Liver (tissue), 9 donors: ENCODE data around the gene FNDC7. TPM values are rescaled to one million over a fixed set of nuclear protein-coding genes. Genes with fewer than 3 reads are reported as not detected.

Source experiments
- DNase-seq: peaks from one replicate; pipeline ENCODE4 v3.0.0-alpha.2; 2017; ENCODE audit warnings: low spot score
- H3K27ac ChIP-seq, 2 donors: one replicate each; pipeline ENCODE4 v1.7.0; 2013; ENCODE audit warnings: inconsistent platforms in 2 of 2, low read length in 2 of 2, control low read depth in 1 of 2, low read depth in 1 of 2, mild to moderate bottlenecking in 1 of 2
- H3K27me3 ChIP-seq, 4 donors: one replicate each; pipeline versions ENCODE4 v1.6.1 to v1.7.0; 2013; ENCODE audit warnings: low read length in 3 of 4, inconsistent platforms in 1 of 4, mild to moderate bottlenecking in 1 of 4, moderate library complexity in 1 of 4; ENCODE audit not compliant: control insufficient read depth in 4 of 4, insufficient read depth in 4 of 4
- H3K36me3 ChIP-seq, 4 donors: one replicate each; pipeline versions ENCODE4 v1.6.1 to v1.7.0; 2013; ENCODE audit warnings: low read length in 3 of 4, mild to moderate bottlenecking in 3 of 4, low read depth in 1 of 4, moderate library complexity in 1 of 4; ENCODE audit not compliant: control insufficient read depth in 4 of 4, insufficient read depth in 3 of 4
- H3K4me1 ChIP-seq, 4 donors: one replicate each; pipeline versions ENCODE4 v1.6.1 to v1.7.0; 2013; ENCODE audit warnings: low read length in 3 of 4, mild to moderate bottlenecking in 3 of 4, moderate library complexity in 1 of 4; ENCODE audit not compliant: control insufficient read depth in 4 of 4, insufficient read depth in 4 of 4
- H3K4me3 ChIP-seq, 3 donors: one replicate each; pipeline versions ENCODE4 v1.6.1 to v1.7.0; 2013; ENCODE audit warnings: low read length in 3 of 3, control low read depth in 1 of 3, low read depth in 1 of 3, mild to moderate bottlenecking in 1 of 3
- H3K9ac ChIP-seq, 2 donors: one replicate each; pipeline ENCODE4 v1.7.0; 2013; ENCODE audit warnings: low read length in 2 of 2, mild to moderate bottlenecking in 2 of 2, moderate library complexity in 2 of 2, control low read depth in 1 of 2, low read depth in 1 of 2
- H3K9me3 ChIP-seq, 4 donors: one replicate each; pipeline versions ENCODE4 v1.6.1 to v1.7.0; 2013; ENCODE audit warnings: low read length in 3 of 4; ENCODE audit not compliant: control insufficient read depth in 4 of 4
- EGR1 ChIP-seq, 2 donors: IDR thresholded peaks; 2 replicates each; pipeline ENCODE4 v1.6.1; 2016 to 2018; ENCODE audit warnings: antibody characterized with exemption in 2 of 2, low read depth in 2 of 2
- FOXA1 ChIP-seq: IDR thresholded peaks from 2 replicates; pipeline ENCODE4 v1.6.1; 2016; ENCODE audit warnings: antibody characterized with exemption
- FOXA2 ChIP-seq: IDR thresholded peaks from 2 replicates; pipeline ENCODE4 v1.6.1; 2016; ENCODE audit warnings: antibody characterized with exemption
- GABPA ChIP-seq, 2 donors: IDR thresholded peaks in 1 of 2; conservative IDR thresholded peaks in 1 of 2; 2 replicates each; pipeline ENCODE4 v1.6.1; 2016; ENCODE audit warnings: antibody characterized with exemption in 2 of 2, mild to moderate bottlenecking in 1 of 2, moderate library complexity in 1 of 2
- HNF4A ChIP-seq, 2 donors: conservative IDR thresholded peaks; 2 replicates each; pipeline ENCODE4 v1.6.1; 2016; ENCODE audit warnings: antibody characterized with exemption in 2 of 2, mild to moderate bottlenecking in 2 of 2
- HNF4G ChIP-seq: IDR thresholded peaks from 2 replicates; pipeline ENCODE4 v1.6.1; 2016; ENCODE audit warnings: antibody characterized with exemption
- JUND ChIP-seq, 2 donors: IDR thresholded peaks; 2 replicates each; pipeline ENCODE4 v1.6.1; 2016; ENCODE audit warnings: antibody characterized with exemption in 2 of 2
- NR2F2 ChIP-seq: IDR thresholded peaks from 2 replicates; pipeline ENCODE4 v1.6.1; 2016; ENCODE audit warnings: antibody characterized with exemption
- RAD21 ChIP-seq, 2 donors: IDR thresholded peaks; 2 replicates each; pipeline ENCODE4 v1.6.1; 2016; ENCODE audit warnings: antibody characterized with exemption in 2 of 2, mild to moderate bottlenecking in 2 of 2
- RXRA ChIP-seq, 2 donors: IDR thresholded peaks; 2 replicates each; pipeline ENCODE4 v1.6.1; 2017 to 2018; ENCODE audit warnings: antibody characterized with exemption in 2 of 2, mild to moderate bottlenecking in 1 of 2
- TAF1 ChIP-seq: conservative IDR thresholded peaks from 2 replicates; pipeline ENCODE4 v1.6.1; 2016; ENCODE audit warnings: antibody characterized with exemption, mild to moderate bottlenecking
- YY1 ChIP-seq: IDR thresholded peaks from 2 replicates; pipeline ENCODE4 v1.6.1; 2016; ENCODE audit warnings: antibody characterized with exemption, mild to moderate bottlenecking
- WGBS: extraction: QIAGEN DNeasy Blood & Tissue Kit; methylation state at CpG from one replicate; pipeline ENCODE4 v1.1.7; 2013; 5-methylcytosine and 5-hydroxymethylcytosine counted together
- polyA plus RNA-seq, 2 donors: library from polyadenylated mRNA; stranded (reverse) in 1 of 2; unstranded in 1 of 2; fragments of 200-250 nt in 1 of 2; fragments of >200 nt in 1 of 2; fragmentation: Nextera tagmentation in 1 of 2; extraction: Ambion mirVana in 1 of 2; gene quantifications; one replicate each; pipeline versions ENCODE4 v1.2.1 to v1.2.3, GENCODE V29; 2013 to 2015
- total RNA-seq, 2 donors: library from RNA; depleted of rRNA; stranded (reverse); fragments of >200 nt; gene quantifications; one replicate each; pipeline ENCODE4 v1.2.3, GENCODE V29; 2014
- TF ChIP-seq, protein P1 (sequence below): fragments of 150-350 bp; IDR thresholded peaks from 2 replicates; pipeline ENCODE4 v1.5.1; 2017; ENCODE audit warnings: improper control_type of control experiment, low read depth, low read length; ENCODE audit not compliant: missing input control
- TF ChIP-seq, protein P2 (sequence below): IDR thresholded peaks from 2 replicates; pipeline ENCODE4 v1.6.1; 2016; ENCODE audit warnings: antibody characterized with exemption
- TF ChIP-seq, protein P3 (sequence below): IDR thresholded peaks from 2 replicates; pipeline ENCODE4 v1.6.1; 2016; ENCODE audit warnings: antibody characterized with exemption
- TF ChIP-seq, protein P4 (sequence below): IDR thresholded peaks from 2 replicates; pipeline ENCODE4 v1.6.1; 2016; ENCODE audit warnings: antibody characterized with exemption
- donor health status: healthy.
- donor health status: healthy.
- donor health status: healthy.
- donor health status: healthy.
- donor health status: healthy.

Gene FNDC7
- total and polyA plus RNA-seq, 4 donors, result not detected

DNA sequence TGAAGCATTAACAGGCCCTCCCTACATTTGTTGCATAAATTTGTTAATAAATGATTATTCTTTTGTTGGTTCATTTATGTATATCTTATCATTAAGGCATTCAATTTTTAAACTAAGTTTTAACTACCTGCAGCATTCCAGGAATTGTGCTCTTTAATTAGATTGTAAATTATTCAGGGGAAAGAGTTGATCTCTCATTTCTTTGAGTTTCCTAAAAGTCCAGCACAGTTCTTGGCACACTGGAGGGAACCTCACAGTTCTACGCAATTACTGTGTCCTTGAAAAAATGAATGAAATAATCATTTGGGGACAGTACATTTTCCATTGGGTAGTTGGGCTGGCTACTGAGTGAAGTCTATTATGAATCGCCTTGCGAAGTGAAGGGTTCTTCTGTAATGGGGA is 33.3 kb downstream of the FNDC7 start:
- H3K27me3 ChIP-seq, result no peaks in the 10 kb centered on the region
- H3K4me1 ChIP-seq, result peaks cover 0 to 5% (median 2%) of the 10 kb centered on the region in 4 donors
- peaks cover 0 to 2% (median 0%) of the 10 kb centered on the region in 4 donors for H3K36me3 ChIP-seq
- H3K9ac ChIP-seq, result no peak overlapping the region
- H3K4me3 ChIP-seq, result no peak overlapping the region
- H3K27ac ChIP-seq, result peak overlapping the region; percentile 93 to 98
- TF ChIP-seq EGR1 (IDR thresholded peaks at IDR 0.05; ENCODE audit: low read depth in 2 of 2), result no peak
- TF ChIP-seq FOXA1, result no peak
- TF ChIP-seq, protein P1, sequence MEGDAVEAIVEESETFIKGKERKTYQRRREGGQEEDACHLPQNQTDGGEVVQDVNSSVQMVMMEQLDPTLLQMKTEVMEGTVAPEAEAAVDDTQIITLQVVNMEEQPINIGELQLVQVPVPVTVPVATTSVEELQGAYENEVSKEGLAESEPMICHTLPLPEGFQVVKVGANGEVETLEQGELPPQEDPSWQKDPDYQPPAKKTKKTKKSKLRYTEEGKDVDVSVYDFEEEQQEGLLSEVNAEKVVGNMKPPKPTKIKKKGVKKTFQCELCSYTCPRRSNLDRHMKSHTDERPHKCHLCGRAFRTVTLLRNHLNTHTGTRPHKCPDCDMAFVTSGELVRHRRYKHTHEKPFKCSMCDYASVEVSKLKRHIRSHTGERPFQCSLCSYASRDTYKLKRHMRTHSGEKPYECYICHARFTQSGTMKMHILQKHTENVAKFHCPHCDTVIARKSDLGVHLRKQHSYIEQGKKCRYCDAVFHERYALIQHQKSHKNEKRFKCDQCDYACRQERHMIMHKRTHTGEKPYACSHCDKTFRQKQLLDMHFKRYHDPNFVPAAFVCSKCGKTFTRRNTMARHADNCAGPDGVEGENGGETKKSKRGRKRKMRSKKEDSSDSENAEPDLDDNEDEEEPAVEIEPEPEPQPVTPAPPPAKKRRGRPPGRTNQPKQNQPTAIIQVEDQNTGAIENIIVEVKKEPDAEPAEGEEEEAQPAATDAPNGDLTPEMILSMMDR, result no peak
- TF ChIP-seq, protein P2, sequence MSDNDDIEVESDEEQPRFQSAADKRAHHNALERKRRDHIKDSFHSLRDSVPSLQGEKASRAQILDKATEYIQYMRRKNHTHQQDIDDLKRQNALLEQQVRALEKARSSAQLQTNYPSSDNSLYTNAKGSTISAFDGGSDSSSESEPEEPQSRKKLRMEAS, result no peak
- no peak for TF ChIP-seq HNF4A (conservative IDR thresholded peaks at IDR 0.05)
- no peak for TF ChIP-seq GABPA (IDR thresholded peaks at IDR 0.05 in 1 of 2, conservative IDR thresholded peaks at IDR 0.05 in 1 of 2)
- TF ChIP-seq YY1, result no peak
- no peak for TF ChIP-seq NR2F2
- TF ChIP-seq FOXA2, result no peak
- TF ChIP-seq, protein P3, sequence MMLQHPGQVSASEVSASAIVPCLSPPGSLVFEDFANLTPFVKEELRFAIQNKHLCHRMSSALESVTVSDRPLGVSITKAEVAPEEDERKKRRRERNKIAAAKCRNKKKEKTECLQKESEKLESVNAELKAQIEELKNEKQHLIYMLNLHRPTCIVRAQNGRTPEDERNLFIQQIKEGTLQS, result no peak
- TF ChIP-seq, protein P4, sequence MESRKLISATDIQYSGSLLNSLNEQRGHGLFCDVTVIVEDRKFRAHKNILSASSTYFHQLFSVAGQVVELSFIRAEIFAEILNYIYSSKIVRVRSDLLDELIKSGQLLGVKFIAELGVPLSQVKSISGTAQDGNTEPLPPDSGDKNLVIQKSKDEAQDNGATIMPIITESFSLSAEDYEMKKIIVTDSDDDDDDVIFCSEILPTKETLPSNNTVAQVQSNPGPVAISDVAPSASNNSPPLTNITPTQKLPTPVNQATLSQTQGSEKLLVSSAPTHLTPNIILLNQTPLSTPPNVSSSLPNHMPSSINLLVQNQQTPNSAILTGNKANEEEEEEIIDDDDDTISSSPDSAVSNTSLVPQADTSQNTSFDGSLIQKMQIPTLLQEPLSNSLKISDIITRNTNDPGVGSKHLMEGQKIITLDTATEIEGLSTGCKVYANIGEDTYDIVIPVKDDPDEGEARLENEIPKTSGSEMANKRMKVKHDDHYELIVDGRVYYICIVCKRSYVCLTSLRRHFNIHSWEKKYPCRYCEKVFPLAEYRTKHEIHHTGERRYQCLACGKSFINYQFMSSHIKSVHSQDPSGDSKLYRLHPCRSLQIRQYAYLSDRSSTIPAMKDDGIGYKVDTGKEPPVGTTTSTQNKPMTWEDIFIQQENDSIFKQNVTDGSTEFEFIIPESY, result no peak
- TF ChIP-seq JUND (IDR thresholded peaks at IDR 0.05), result no peak
- TF ChIP-seq HNF4G, result no peak
- TF ChIP-seq RAD21 (IDR thresholded peaks at IDR 0.05), result no peak
- WGBS, result 47% methylated on average over 3 of the region's 3 CpGs
- DNase-seq, result no peak
- H3K9me3 ChIP-seq, result no peaks in the 10 kb centered on the region

DNA sequence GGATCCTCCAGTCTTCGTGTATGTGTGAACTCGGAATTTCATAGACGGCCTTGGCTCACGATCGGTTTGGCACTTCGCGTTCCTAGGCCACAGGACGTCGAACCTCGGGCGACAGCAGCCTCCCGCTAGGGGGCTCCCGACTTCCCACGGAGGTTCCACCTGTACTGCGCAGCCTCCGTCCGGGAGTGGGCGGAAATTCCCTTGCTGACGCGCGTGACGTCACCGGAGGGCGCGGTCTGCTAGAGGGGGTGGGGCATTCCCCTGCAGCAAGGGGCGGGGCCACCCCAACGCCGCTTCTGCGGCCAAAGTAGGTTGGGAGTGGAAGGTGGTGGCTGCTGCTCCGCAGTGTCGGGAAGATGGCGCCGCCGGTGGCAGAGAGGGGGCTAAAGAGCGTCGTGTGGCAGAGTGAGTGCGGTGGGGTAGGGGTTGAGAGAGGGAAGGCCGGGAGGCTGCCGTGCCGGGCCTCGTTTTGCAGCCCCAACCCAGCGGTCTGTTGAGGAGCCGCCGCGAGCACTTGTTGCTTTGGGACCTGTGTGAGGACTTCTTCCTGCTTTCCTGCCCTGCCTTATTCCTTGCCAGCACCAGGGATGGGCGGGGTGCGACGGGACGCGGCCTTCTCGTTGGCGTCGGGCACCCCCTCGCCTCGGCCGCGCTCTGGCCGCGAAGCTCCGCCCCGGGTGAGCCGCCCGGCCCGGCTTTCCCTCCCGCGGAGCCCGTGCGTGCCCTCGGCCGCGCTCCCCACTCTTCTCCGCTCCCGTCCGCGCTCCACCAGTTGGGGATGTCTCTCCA is 33.9 kb downstream of the FNDC7 start, which contains the start of gene STXBP3:
STXBP3 (plus strand) TSS at position 293 of the 789 bp plus-strand sequence; CDS start at position 357, 64 bp downstream.
- peak; percentile 100 for DNase-seq
- under 1% methylated on average over 75 of the region's 75 CpGs for WGBS
- no peaks in the 10 kb centered on the region for H3K9me3 ChIP-seq
- peak within 1 kb of the TSS; percentile 93 to 98 for H3K27ac ChIP-seq
- H3K9ac ChIP-seq, result peak within 1 kb of the TSS; percentile 75 to 86
- no peaks in the 10 kb centered on the region for H3K27me3 ChIP-seq
- H3K4me1 ChIP-seq, result peaks cover 0 to 5% (median 2%) of the 10 kb centered on the region in 4 donors
- peaks cover 0 to 2% (median 0%) of the 10 kb centered on the region in 4 donors for H3K36me3 ChIP-seq
- peak within 1 kb of the TSS; percentile 77 to 89 (median 88) for H3K4me3 ChIP-seq
- TF ChIP-seq, protein P3, result no peak
- peak in 1 of 2 donors; percentile 73 for TF ChIP-seq RXRA (IDR thresholded peaks at IDR 0.05)
- peak; percentile 96 for TF ChIP-seq YY1
- TF ChIP-seq, protein P1, result peak; percentile 93
- no peak for TF ChIP-seq NR2F2
- TF ChIP-seq, protein P2, result no peak
- peak in 1 of 2 donors; percentile 81 for TF ChIP-seq GABPA (IDR thresholded peaks at IDR 0.05 in 1 of 2, conservative IDR thresholded peaks at IDR 0.05 in 1 of 2)
- TF ChIP-seq, protein P4, result no peak
- peak; percentile 63 to 77 for TF ChIP-seq RAD21 (IDR thresholded peaks at IDR 0.05)
- TF ChIP-seq FOXA2, result no peak
- peak; percentile 91 for TF ChIP-seq EGR1 (IDR thresholded peaks at IDR 0.05; ENCODE audit: low read depth in 2 of 2)
- no peak for TF ChIP-seq FOXA1
- TF ChIP-seq JUND (IDR thresholded peaks at IDR 0.05), result peak in 1 of 2 donors; percentile 50
- peak; percentile 97 for TF ChIP-seq TAF1
- TF ChIP-seq HNF4A (conservative IDR thresholded peaks at IDR 0.05), result peak; percentile 15 to 54
